Activated naive CD8-positive, alpha-beta T cell treated with anti-CD3 and anti-CD28 coated beads for 36 hours (primary cell): ENCODE measurements around the gene TBC1D22A. TPM values are rescaled to one million over a fixed set of nuclear protein-coding genes. Genes with fewer than 3 reads are reported as not detected.

Experiments used
- DNase-seq: peaks from one replicate; pipeline ENCODE4 v3.0.0; 2021
- H3K27ac Mint-ChIP-seq: one replicate; pipeline ENCODE4 v1.8.0; 2022; ENCODE audit warnings: mild to moderate bottlenecking, moderate library complexity, mixed read lengths
- H3K27me3 Mint-ChIP-seq: one replicate; pipeline ENCODE4 v1.8.0; 2022; ENCODE audit warnings: mild to moderate bottlenecking, mixed read lengths
- H3K36me3 Mint-ChIP-seq: one replicate; pipeline ENCODE4 v1.8.0; 2021; ENCODE audit warnings: mild to moderate bottlenecking, mixed read lengths
- H3K4me1 Mint-ChIP-seq: one replicate; pipeline ENCODE4 v1.8.0; 2021; ENCODE audit warnings: mixed read lengths
- H3K4me3 Mint-ChIP-seq: one replicate; pipeline ENCODE4 v1.8.0; 2022; ENCODE audit warnings: mild to moderate bottlenecking, moderate library complexity, mixed read lengths
- H3K9me3 Mint-ChIP-seq: one replicate; pipeline ENCODE4 v1.8.0; 2022; ENCODE audit warnings: mixed read lengths
- total RNA-seq, 2 experiments: library from RNA; stranded (reverse); gene quantifications; one replicate each; pipeline ENCODE4 v1.2.3, GENCODE V29; 2021

TBC1D22A gene
- total RNA-seq, 2 experiments from 2014 or later = 42.1 to 42.4 TPM

- H3K4me1 Mint-ChIP-seq = peaks cover 43% of the 10 kb centered on the region
- peak overlapping the region; percentile 56 for H3K27ac Mint-ChIP-seq
- H3K9me3 Mint-ChIP-seq = no peaks in the 10 kb centered on the region
- no peaks in the 10 kb centered on the region for H3K27me3 Mint-ChIP-seq
- no peak for DNase-seq
- peaks cover 46% of the 10 kb centered on the region for H3K36me3 Mint-ChIP-seq
- no peak overlapping the region for H3K4me3 Mint-ChIP-seq
Measured at GRCh38 chr22:46788441-46789172, 26.2 kb downstream of the TBC1D22A start.

DNA sequence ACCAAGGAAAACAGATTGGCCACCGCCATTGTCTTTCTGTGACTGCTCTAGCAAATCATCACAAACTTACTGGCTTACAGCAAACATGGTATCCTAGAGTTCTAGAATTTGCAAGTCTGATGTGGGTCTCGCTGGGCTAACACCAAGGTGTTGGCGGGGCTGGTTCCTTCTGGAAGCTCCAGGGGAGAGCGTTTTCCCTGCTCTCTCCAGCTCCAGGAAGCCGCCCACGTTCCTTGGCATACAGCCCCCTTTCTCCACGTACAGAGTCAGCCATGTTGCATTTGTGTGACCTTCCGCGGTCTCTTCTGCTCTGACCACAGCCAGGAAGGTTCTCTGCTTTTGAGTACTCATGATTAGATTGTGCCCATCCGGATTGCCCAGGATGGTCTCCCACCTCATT lies 27.5 kb downstream of the TBC1D22A start:
- Mint-ChIP-seq H3K36me3 (peaks cover 46% of the 10 kb centered on the region), H3K27me3 (no peaks in the 10 kb centered on the region), H3K4me1 (peaks cover 41% of the 10 kb centered on the region), H3K4me3 (no peak overlapping the region), H3K27ac (peak overlapping the region; percentile 99), H3K9me3 (no peaks in the 10 kb centered on the region)
- no peak for DNase-seq

- Mint-ChIP-seq H3K36me3 (peaks cover 40% of the 10 kb centered on the region), H3K4me3 (peak overlapping the region; percentile 76), H3K9me3 (no peaks in the 10 kb centered on the region), H3K4me1 (peaks cover 39% of the 10 kb centered on the region), H3K27me3 (no peaks in the 10 kb centered on the region), H3K27ac (peak overlapping the region; percentile 99)
- DNase-seq = peak; percentile 73
Measured at GRCh38 chr22:46791201-46791731, 28.8 kb downstream of the TBC1D22A start.

- Mint-ChIP-seq H3K27me3 (no peaks in the 10 kb centered on the region), H3K27ac (peak overlapping the region; percentile 99), H3K36me3 (peaks cover 33% of the 10 kb centered on the region), H3K4me1 (peaks cover 39% of the 10 kb centered on the region), H3K4me3 (no peak overlapping the region), H3K9me3 (no peaks in the 10 kb centered on the region)
- no peak for DNase-seq
Measured at GRCh38 chr22:46792061-46792796, 29.8 kb downstream of the TBC1D22A start.

GRCh38 chr22:46792841-46793261 lies 30.4 kb downstream of the TBC1D22A start:
- no peak for DNase-seq
- Mint-ChIP-seq H3K36me3 (peaks cover 28% of the 10 kb centered on the region), H3K4me1 (peaks cover 36% of the 10 kb centered on the region), H3K9me3 (no peaks in the 10 kb centered on the region), H3K4me3 (no peak overlapping the region), H3K27ac (peak overlapping the region; percentile 99), H3K27me3 (no peaks in the 10 kb centered on the region)

- peaks cover 32% of the 10 kb centered on the region for H3K4me1 Mint-ChIP-seq
- no peak overlapping the region for H3K27ac Mint-ChIP-seq
- H3K36me3 Mint-ChIP-seq = peaks cover 29% of the 10 kb centered on the region
- DNase-seq = no peak
- no peaks in the 10 kb centered on the region for H3K27me3 Mint-ChIP-seq
- H3K9me3 Mint-ChIP-seq = no peaks in the 10 kb centered on the region
- H3K4me3 Mint-ChIP-seq = no peak overlapping the region
Measured at GRCh38 chr22:46793497-46793896, 31.0 kb downstream of the TBC1D22A start.

GRCh38 chr22:46794067-46794466 lies 31.6 kb downstream of the TBC1D22A start:
- Mint-ChIP-seq H3K4me1 (peaks cover 28% of the 10 kb centered on the region), H3K36me3 (peaks cover 29% of the 10 kb centered on the region), H3K9me3 (no peaks in the 10 kb centered on the region), H3K27me3 (no peaks in the 10 kb centered on the region), H3K4me3 (no peak overlapping the region), H3K27ac (no peak overlapping the region)
- no peak for DNase-seq

DNA sequence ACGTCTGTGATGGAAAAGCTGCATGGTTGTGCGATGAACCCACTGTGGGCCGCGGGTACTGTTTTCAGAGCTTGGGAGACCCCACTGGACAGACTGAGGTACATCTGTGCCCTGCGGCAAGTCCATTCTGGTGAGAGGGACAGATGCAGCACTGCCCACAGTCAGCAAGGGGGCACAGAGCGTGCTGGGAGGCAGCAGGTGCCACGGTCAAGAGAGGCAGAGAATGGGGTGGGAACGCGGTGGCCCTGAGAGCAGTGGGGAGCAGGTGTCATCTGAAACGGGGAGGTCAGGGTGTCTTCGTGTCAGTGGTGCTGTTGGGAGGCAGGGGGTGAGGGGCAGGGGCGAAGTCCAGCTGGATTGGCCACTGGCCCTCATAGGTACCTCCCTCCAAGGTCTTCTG lies 32.0 kb downstream of the TBC1D22A start:
- Mint-ChIP-seq H3K4me1 (peaks cover 25% of the 10 kb centered on the region), H3K36me3 (peaks cover 30% of the 10 kb centered on the region), H3K4me3 (no peak overlapping the region), H3K9me3 (no peaks in the 10 kb centered on the region), H3K27me3 (no peaks in the 10 kb centered on the region), H3K27ac (no peak overlapping the region)
- no peak for DNase-seq

DNA sequence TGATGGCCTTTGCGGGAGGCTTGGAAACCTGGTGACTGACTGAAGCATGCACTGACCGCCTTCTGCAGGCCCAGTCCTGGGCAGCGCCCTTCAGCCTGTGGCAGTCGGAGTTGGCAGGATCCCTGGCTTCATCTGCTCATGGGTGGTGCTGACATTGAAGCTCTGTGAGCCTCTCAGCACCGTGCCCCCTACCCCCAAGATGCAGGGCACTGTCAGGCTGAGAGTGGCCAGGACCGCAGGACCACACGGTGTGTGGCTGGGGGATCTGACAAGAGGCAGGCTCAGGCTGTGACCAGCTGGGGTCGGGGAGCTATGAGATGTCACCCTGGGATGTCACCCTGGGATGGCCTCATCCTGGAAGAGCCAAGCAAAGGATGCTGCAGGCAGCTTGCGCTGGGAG lies 32.7 kb downstream of the TBC1D22A start:
- H3K27ac Mint-ChIP-seq = no peak overlapping the region

GRCh38 chr22:46795845-46796565 lies 33.6 kb downstream of the TBC1D22A start:
- H3K27me3 Mint-ChIP-seq = no peaks in the 10 kb centered on the region
- no peaks in the 10 kb centered on the region for H3K9me3 Mint-ChIP-seq
- no peak for DNase-seq
- H3K4me3 Mint-ChIP-seq = no peak overlapping the region
- H3K4me1 Mint-ChIP-seq = peaks cover 17% of the 10 kb centered on the region
- H3K36me3 Mint-ChIP-seq = peaks cover 32% of the 10 kb centered on the region
- H3K27ac Mint-ChIP-seq = no peak overlapping the region

More for the DNA sequence above, 32.7 kb downstream of the TBC1D22A start:
- peaks cover 23% of the 10 kb centered on the region for H3K4me1 Mint-ChIP-seq
- H3K9me3 Mint-ChIP-seq = no peaks in the 10 kb centered on the region
- H3K4me3 Mint-ChIP-seq = no peak overlapping the region
- H3K27me3 Mint-ChIP-seq = no peaks in the 10 kb centered on the region
- peaks cover 33% of the 10 kb centered on the region for H3K36me3 Mint-ChIP-seq
- no peak for DNase-seq

DNA sequence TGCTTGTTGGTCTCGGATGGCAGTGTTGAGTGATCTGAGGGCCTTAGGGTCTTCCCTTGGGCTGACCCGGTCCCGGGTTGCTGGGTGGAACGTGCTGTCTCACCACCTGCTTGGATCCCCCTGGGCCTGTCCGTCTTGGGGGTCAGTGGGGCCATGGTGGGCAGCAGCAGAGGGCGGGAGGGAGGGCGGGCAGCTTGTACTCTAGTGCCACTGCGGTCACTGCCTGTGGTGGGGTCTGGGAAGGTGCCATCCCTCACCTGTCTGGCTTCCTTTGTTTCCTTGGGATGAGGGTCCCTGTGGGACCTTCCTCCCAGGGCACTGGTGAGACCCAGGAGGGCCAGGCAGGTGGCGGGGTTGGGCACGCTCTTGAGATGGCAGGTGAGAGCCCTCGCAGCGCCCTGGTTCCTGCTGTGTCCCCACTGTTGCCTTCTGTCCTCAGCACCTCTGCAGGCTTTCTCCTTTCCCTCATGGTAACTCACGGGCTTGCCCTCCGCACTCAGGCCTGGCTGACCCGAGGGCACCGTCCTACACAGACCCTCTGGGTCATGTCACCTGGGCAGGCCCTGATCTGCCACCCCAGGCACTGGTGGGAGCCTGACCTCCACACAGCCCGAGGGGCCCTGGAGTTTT lies 34.2 kb downstream of the TBC1D22A start:
- H3K4me3 Mint-ChIP-seq = no peak overlapping the region
- no peaks in the 10 kb centered on the region for H3K9me3 Mint-ChIP-seq
- no peaks in the 10 kb centered on the region for H3K27me3 Mint-ChIP-seq
- peaks cover 11% of the 10 kb centered on the region for H3K4me1 Mint-ChIP-seq
- no peak overlapping the region for H3K27ac Mint-ChIP-seq
- no peak for DNase-seq
- H3K36me3 Mint-ChIP-seq = peaks cover 31% of the 10 kb centered on the region

DNA sequence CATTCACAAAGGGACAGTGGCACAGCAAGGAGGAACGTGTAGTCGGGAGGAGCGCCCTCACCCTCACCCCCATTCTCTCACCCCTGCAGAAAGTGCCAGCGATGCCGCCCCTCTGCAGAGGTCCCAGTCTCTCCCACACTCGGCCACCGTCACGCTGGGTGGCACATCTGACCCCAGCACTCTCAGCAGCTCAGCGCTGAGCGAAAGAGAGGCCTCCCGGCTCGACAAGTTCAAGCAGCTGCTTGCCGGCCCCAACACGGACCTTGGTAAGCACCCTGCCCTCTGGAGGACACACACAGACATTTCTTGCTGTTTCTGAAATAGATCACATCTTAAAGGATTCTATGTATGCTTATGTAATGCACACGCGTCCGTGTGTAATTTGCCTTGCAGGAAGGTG lies 34.9 kb downstream of the TBC1D22A start:
- Mint-ChIP-seq H3K4me1 (peaks cover 7% of the 10 kb centered on the region), H3K27me3 (no peaks in the 10 kb centered on the region), H3K27ac (peak overlapping the region; percentile 38), H3K36me3 (peaks cover 37% of the 10 kb centered on the region), H3K9me3 (no peaks in the 10 kb centered on the region), H3K4me3 (no peak overlapping the region)
- no peak for DNase-seq

GRCh38 chr22:46798041-46798365 lies 35.6 kb downstream of the TBC1D22A start:
- Mint-ChIP-seq H3K4me1 (peaks cover 9% of the 10 kb centered on the region), H3K9me3 (no peaks in the 10 kb centered on the region), H3K27ac (no peak overlapping the region), H3K36me3 (peaks cover 35% of the 10 kb centered on the region), H3K27me3 (no peaks in the 10 kb centered on the region), H3K4me3 (no peak overlapping the region)
- DNase-seq = no peak

- peak; percentile 76 for DNase-seq
- no peak overlapping the region for H3K4me3 Mint-ChIP-seq
- no peaks in the 10 kb centered on the region for H3K9me3 Mint-ChIP-seq
- H3K4me1 Mint-ChIP-seq = peaks cover 13% of the 10 kb centered on the region
- H3K27me3 Mint-ChIP-seq = no peaks in the 10 kb centered on the region
- H3K27ac Mint-ChIP-seq = no peak overlapping the region
- H3K36me3 Mint-ChIP-seq = peaks cover 31% of the 10 kb centered on the region
Measured at GRCh38 chr22:46798366-46799350, 36.2 kb downstream of the TBC1D22A start.
